Aorta (tissue), 5 donors: ENCODE data around the gene CRYBG2. TPM values are rescaled to one million over a fixed set of nuclear protein-coding genes. Genes with fewer than 3 reads are reported as not detected.
A peak's percentile ranks its signal among the peaks of the same experiment; 100 is the strongest.
"Not testable (repeated sequence)": the region's sequence is repeated elsewhere in the genome, so short reads cannot be mapped to it uniquely, and the experiment has no call there.

ENCODE experiments used
- ATAC-seq: fragments of 200-7000 bp; cut with Tn5 transposase; one replicate; pipeline ENCODE4 v1.9.1; 2022; ENCODE audit warnings: moderate library complexity; ENCODE audit not compliant: low FRiP score
- DNase-seq, 2 donors: peaks; one replicate each; pipeline ENCODE4 v3.0.0-alpha.2; 2020
- H3K27ac ChIP-seq, 2 donors: one replicate each; pipeline ENCODE4 v1.5.1; 2013; ENCODE audit warnings: low read length in 2 of 2, mild to moderate bottlenecking in 2 of 2, moderate library complexity in 2 of 2, control low read depth in 1 of 2, inconsistent platforms in 1 of 2, low read depth in 1 of 2
- H3K27me3 ChIP-seq, 2 donors: one replicate each; pipeline ENCODE4 v1.6.1; 2013; ENCODE audit warnings: control low read depth in 1 of 2, low read length in 1 of 2, mild to moderate bottlenecking in 1 of 2, moderate library complexity in 1 of 2; ENCODE audit not compliant: insufficient read depth in 2 of 2, control insufficient read depth in 1 of 2
- H3K36me3 ChIP-seq, 2 donors: one replicate each; pipeline ENCODE4 v1.6.1; 2013; ENCODE audit warnings: control low read depth in 1 of 2, low read length in 1 of 2, mild to moderate bottlenecking in 1 of 2; ENCODE audit not compliant: insufficient read depth in 2 of 2, control insufficient read depth in 1 of 2
- H3K4me1 ChIP-seq, 2 donors: one replicate each; pipeline ENCODE4 v1.6.1; 2013; ENCODE audit warnings: low read length in 2 of 2, control low read depth in 1 of 2, mild to moderate bottlenecking in 1 of 2, moderate library complexity in 1 of 2; ENCODE audit not compliant: insufficient read depth in 2 of 2, control insufficient read depth in 1 of 2
- H3K4me3 ChIP-seq, 2 donors: one replicate each; pipeline ENCODE4 v1.5.1; 2013; ENCODE audit warnings: low read length in 2 of 2, control low read depth in 1 of 2, mild to moderate bottlenecking in 1 of 2
- H3K9me3 ChIP-seq: one replicate; pipeline ENCODE4 v1.6.1; 2013; ENCODE audit warnings: mild to moderate bottlenecking, low read length; ENCODE audit not compliant: control insufficient read depth
- WGBS, 2 donors: extraction: QIAGEN DNeasy Blood & Tissue Kit; methylation state at CpG; one replicate each; pipeline ENCODE4 v1.1.7; 2013; 5-methylcytosine and 5-hydroxymethylcytosine counted together
- intact Hi-C, 2 donors: fragments of 100-400 bp; cut with DNase I; formaldehyde crosslinking; loops; one replicate each; pipeline versions ENCODE4 v1.14.2 to v1.15.0; 2022
- polyA plus RNA-seq, 2 donors: library from polyadenylated mRNA; stranded (reverse); fragments of 200-250 nt; gene quantifications; one replicate each; pipeline ENCODE4 v1.2.3, GENCODE V29; 2013
- total RNA-seq, 2 donors: library from RNA; stranded (reverse); fragmentation: NEBNext Ultra II Directional; extraction: Animal tissue kit (Norgen Biotek cat#: 25700); gene quantifications; one replicate each; pipeline ENCODE4 v1.2.1, GENCODE V29; 2021
- donor health status: healthy with polysubstance abuse.
- donor health status: Bipolar disorder and iron deficiency.
- donor health status: DM: no; HTN: no; CAD: no.
- donor health status: DM: no; HTN: no; CAD: no.
- donor health status: DM: yes; HTN: yes; CAD: no.

CRYBG2 gene
- total and polyA plus RNA-seq, 4 donors, result 0.05 to 6.4 (median 0.27) TPM; not detected in 1

DNA sequence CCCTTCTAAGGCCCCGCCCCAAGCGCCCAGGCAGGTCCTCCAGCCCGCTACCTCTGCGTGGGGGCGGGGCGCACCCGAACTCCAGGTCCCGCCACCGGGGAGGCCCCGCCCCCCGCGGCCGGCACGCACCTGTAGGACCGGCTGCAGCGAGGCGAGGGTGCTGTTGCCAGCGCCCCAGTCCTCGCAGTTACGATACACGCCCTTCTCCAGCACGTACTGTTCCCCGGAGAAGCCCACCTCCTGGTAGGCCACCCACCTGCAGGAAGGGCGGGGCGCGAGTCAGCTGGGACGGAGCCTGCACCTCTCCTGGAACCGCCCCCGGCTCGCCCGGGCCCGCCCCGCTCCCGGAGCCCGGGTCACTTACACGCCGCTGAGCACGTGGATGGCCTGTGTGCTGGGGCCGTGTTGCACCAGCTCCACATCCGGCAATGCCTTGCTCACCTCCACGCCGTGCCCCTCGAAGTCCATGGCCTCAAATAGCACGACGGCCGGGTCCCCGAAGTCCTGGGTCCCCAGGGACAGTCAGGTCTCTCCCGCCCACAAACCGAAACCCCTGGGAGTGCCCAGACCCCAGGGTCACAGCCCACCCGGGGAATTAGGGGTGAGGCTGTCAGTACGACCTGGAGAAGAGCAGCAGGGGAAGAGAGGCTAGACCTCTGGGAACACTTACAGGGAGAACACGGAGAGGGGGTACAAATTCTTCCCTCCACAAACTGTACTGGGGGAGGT is 17.3 kb downstream of the CRYBG2 start:
- Histone ChIP-seq H3K9me3 (no peaks in the 10 kb centered on the region), H3K27ac (no peak overlapping the region), H3K4me1 (no peaks in the 10 kb centered on the region), H3K36me3 (no peaks in the 10 kb centered on the region), H3K27me3 (no peaks in the 10 kb centered on the region), H3K4me3 (peak overlapping the region in 1 of 2 donors; percentile 9)
- peak; percentile 71 to 88 for DNase-seq
- ATAC-seq, result peak; percentile 67
- intact Hi-C loops, result no loop called here
- WGBS, 2 donors, result 13% methylated on average over 50 to 52 of the region's 52 CpGs

DNA sequence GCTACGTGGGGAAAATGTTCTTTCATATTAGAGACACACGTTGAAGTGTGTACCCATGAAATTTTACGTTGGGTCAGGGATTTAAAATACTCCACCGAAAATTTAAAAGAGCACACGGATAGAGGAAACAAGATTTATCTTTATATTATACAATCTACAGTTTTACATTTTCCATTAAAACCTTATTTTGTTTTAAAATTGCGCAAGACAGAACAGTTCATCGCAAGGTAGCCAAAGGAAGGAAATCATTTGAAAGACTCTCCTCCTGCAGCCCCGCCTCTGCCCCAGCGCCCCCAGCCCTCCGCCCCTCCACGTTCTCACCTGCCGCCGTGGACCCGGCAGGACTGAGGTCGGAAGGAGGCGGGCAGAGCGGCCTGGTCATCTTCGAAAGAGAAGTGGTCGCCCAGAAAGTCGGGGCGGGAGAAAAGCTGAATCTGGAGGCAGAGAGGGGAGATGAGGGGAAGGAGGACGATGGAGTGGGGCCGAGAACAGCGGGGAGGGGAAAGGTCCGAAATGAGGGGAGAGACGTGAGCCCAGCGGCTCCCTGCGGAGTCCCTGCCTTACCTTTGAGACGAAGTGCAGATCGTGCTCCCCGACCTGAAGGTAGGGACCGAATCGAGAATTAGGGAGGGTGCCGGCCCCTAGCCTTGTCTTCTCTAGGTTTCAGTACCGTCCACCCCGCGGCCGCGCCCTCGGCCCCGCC is 18.0 kb downstream of the CRYBG2 start:
- H3K27me3 ChIP-seq, result no peaks in the 10 kb centered on the region

DNA sequence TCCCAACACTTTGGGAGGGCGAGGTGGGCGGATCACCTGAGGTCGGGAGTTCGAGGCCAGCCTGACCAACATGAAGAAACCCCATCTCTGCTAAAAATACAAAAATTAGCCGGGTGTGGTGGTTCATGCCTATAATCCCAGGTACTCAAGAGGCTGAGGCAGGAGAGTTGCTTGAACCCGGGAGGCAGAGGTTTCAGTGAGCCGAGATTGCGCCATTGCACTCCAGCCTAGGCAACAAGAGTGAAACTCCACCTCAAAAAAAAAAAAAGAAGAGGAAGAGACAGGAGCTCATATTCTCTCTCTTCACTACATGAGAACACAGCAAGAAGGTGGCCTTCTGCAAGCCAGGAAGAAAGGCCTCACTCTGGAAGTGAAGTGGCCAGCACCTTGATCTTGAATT is 20.6 kb downstream of the CRYBG2 start:
- DNase-seq, H3K27ac ChIP-seq, ATAC-seq, intact Hi-C loops, H3K36me3 ChIP-seq, H3K4me1 ChIP-seq, H3K9me3 ChIP-seq, H3K27me3 ChIP-seq, H3K4me3 ChIP-seq: not testable (repeated sequence)
- 91 to 94% methylated on average over 8 of the region's 8 CpGs for WGBS, 2 donors

More for the DNA sequence above, 18.0 kb downstream of the CRYBG2 start:
- Histone ChIP-seq H3K4me3 (peak overlapping the region in 1 of 2 donors; percentile 9), H3K27ac (no peak overlapping the region), H3K36me3 (no peaks in the 10 kb centered on the region), H3K9me3 (no peaks in the 10 kb centered on the region), H3K4me1 (no peaks in the 10 kb centered on the region)
- ATAC-seq (no peak), DNase-seq (no peak)
- intact Hi-C loops, result no loop called here
- 3% methylated on average over 40 to 41 of the region's 41 CpGs for WGBS, 2 donors

GRCh38 chr1:26330276-26330675 is 23.7 kb downstream of the CRYBG2 start:
- no peaks in the 10 kb centered on the region for H3K4me1 ChIP-seq
- WGBS, 2 donors, result 85 to 90% methylated on average over 5 of the region's 5 CpGs
- no peaks in the 10 kb centered on the region for H3K27me3 ChIP-seq
- H3K27ac ChIP-seq, result no peak overlapping the region
- no peaks in the 10 kb centered on the region for H3K36me3 ChIP-seq
- intact Hi-C loops, result no loop called here
- no peak for ATAC-seq
- DNase-seq, result no peak
- H3K9me3 ChIP-seq, result no peaks in the 10 kb centered on the region
- no peak overlapping the region for H3K4me3 ChIP-seq

- H3K4me1 ChIP-seq, intact Hi-C loops, H3K4me3 ChIP-seq, H3K36me3 ChIP-seq, H3K9me3 ChIP-seq, H3K27me3 ChIP-seq, DNase-seq, ATAC-seq, H3K27ac ChIP-seq: not testable (repeated sequence)
- WGBS, 2 donors, result 89 to 95% methylated on average over 4 of the region's 4 CpGs
Measured at GRCh38 chr1:26329380-26329779, 24.6 kb downstream of the CRYBG2 start.

GRCh38 chr1:26328597-26328996 is 25.3 kb downstream of the CRYBG2 start:
- no peak for ATAC-seq
- H3K4me3 ChIP-seq, result no peak overlapping the region
- WGBS, 2 donors, result 73 to 75% methylated on average over 8 of the region's 8 CpGs
- intact Hi-C loops, result no loop called here
- H3K27ac ChIP-seq, result no peak overlapping the region
- no peaks in the 10 kb centered on the region for H3K9me3 ChIP-seq
- no peaks in the 10 kb centered on the region for H3K27me3 ChIP-seq
- no peaks in the 10 kb centered on the region for H3K4me1 ChIP-seq
- H3K36me3 ChIP-seq, result no peaks in the 10 kb centered on the region
- DNase-seq, result no peak

GRCh38 chr1:26327956-26328362 is 26.0 kb downstream of the CRYBG2 start:
- H3K36me3 ChIP-seq, result no peaks in the 10 kb centered on the region
- DNase-seq, result no peak
- WGBS, 2 donors, result 82% methylated on average over 8 of the region's 8 CpGs
- no peak overlapping the region for H3K27ac ChIP-seq
- intact Hi-C loops, result no loop called here
- H3K4me1 ChIP-seq, result no peaks in the 10 kb centered on the region
- H3K4me3 ChIP-seq, result no peak overlapping the region
- no peak for ATAC-seq
- H3K9me3 ChIP-seq, result no peaks in the 10 kb centered on the region
- H3K27me3 ChIP-seq, result no peaks in the 10 kb centered on the region

DNA sequence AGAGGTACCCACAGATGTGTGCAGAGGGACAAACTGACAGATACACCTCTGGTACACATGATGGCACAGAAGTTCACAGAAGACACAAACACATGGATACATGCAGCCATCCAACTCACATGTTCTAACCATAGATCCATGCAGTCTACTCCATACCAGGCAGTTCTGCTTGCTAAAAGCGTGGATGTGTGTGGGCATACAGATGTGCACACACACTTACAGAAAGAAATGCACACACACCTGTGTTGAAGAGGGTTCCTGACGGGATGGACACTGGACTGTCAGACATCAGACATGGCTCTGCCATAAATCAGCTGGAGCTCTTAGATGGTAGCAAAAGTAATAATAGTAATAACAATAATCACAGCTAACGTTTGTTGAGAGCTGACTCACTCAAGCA is 29.4 kb downstream of the CRYBG2 start:
- no peak for ATAC-seq
- DNase-seq, result no peak
- 69 to 71% methylated on average over 3 of the region's 3 CpGs for WGBS, 2 donors

GRCh38 chr1:26323382-26323781 is 30.5 kb downstream of the CRYBG2 start:
- no peaks in the 10 kb centered on the region for H3K36me3 ChIP-seq
- H3K27ac ChIP-seq, result no peak overlapping the region
- H3K27me3 ChIP-seq, result no peaks in the 10 kb centered on the region
- intact Hi-C loops, result loop anchor here in 1 of 2 donors (5.0 kb wide), 1 partner anchor 216 kb away; no protein-coding TSS in a partner anchor
- DNase-seq (no peak), ATAC-seq (no peak)
- no peak overlapping the region for H3K4me3 ChIP-seq
- no peaks in the 10 kb centered on the region for H3K9me3 ChIP-seq
- no peaks in the 10 kb centered on the region for H3K4me1 ChIP-seq
- 92 to 93% methylated on average over 2 of the region's 2 CpGs for WGBS, 2 donors

More for the DNA sequence above, 29.4 kb downstream of the CRYBG2 start:
- intact Hi-C loops, result loop anchor here in 1 of 2 donors (5.0 kb wide), 1 partner anchor 217 kb away; no protein-coding TSS in a partner anchor
- Histone ChIP-seq H3K27me3 (no peaks in the 10 kb centered on the region), H3K4me1 (no peaks in the 10 kb centered on the region), H3K36me3 (no peaks in the 10 kb centered on the region), H3K27ac (no peak overlapping the region), H3K9me3 (no peaks in the 10 kb centered on the region), H3K4me3 (no peak overlapping the region)
